ENCODE data around the gene PPY. TPM values are rescaled to one million over a fixed set of nuclear protein-coding genes. Genes with fewer than 3 reads are reported as not detected.

PPY gene, protein sequence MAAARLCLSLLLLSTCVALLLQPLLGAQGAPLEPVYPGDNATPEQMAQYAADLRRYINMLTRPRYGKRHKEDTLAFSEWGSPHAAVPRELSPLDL
- total RNA-seq (2021; fragmentation: NEBNext Ultra II Directional; extraction: Animal tissue kit (Norgen Biotek cat#: 25700)) = not detected
- long read RNA-seq = 0 reads

DNA sequence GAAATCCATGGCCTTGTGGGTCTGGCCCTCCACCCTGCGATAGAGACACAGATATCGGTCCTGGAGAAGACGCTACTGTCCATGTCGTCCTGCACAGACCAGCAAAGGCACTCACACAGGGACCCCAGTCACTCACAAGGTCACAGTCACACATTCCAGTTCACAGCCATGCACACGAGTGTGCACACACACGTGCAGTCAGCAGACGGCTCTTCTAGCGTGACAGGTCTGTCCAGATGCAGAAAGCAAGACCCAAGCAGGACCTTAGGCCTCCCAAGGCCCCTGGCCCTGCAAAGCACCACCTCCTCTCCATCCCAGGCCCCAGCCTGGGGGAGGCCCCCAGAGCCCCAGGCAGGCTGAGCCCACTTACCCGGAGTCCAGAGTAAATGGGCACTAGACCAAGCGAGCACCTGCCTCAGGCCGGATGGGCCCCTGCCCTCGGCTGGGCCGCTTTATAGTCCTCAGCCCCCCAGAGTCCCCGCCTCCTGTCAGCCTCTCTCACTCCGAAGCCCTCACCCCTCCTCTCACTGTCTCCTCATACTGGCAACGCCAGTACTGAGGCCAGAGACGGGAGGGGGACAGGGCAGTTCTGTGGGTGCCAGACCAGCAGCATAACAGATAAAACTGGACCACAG is at the start of gene PPY:
PPY (minus strand) TSS at position 426 of the 635 bp plus-strand sequence. CDS start 822 bp downstream, outside the sequence.
- no peaks in the 10 kb centered on the region for H3K9me3 Mint-ChIP-seq
- no peak for DNase-seq
- H3K27me3 Mint-ChIP-seq (ENCODE audit: insufficient read depth) = peaks cover 14% of the 10 kb centered on the region
- no peak within 1 kb of the TSS for H3K4me3 Mint-ChIP-seq
- no peak within 1 kb of the TSS for H3K27ac Mint-ChIP-seq
- H3K36me3 Mint-ChIP-seq (ENCODE audit: low read depth) = no peaks in the 10 kb centered on the region
- peaks cover 29% of the 10 kb centered on the region for H3K4me1 Mint-ChIP-seq (ENCODE audit: low read depth)
- TF ChIP-seq, protein P1, sequence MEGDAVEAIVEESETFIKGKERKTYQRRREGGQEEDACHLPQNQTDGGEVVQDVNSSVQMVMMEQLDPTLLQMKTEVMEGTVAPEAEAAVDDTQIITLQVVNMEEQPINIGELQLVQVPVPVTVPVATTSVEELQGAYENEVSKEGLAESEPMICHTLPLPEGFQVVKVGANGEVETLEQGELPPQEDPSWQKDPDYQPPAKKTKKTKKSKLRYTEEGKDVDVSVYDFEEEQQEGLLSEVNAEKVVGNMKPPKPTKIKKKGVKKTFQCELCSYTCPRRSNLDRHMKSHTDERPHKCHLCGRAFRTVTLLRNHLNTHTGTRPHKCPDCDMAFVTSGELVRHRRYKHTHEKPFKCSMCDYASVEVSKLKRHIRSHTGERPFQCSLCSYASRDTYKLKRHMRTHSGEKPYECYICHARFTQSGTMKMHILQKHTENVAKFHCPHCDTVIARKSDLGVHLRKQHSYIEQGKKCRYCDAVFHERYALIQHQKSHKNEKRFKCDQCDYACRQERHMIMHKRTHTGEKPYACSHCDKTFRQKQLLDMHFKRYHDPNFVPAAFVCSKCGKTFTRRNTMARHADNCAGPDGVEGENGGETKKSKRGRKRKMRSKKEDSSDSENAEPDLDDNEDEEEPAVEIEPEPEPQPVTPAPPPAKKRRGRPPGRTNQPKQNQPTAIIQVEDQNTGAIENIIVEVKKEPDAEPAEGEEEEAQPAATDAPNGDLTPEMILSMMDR (IDR thresholded peaks at IDR 0.05) = no peak

DNA sequence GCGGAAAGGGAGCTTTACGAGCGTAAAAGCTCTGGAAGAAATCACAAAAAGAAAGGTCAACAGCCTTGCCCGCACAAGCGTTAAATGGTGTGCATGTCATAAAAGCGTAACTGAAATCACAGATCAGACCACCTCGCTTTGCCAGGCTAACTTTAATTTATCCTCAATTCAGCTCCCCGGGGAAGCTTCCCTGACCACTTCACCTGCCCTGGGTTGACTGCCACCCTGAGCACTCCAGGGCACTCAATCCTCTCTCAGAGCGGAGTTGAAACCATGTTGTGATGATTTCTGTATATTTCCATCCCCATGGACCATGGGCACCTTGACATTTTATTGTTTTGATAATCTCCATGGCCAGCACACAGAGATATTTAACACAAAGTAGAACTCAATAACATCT is 46.0 kb upstream of the PPY start:
- H3K36me3 Mint-ChIP-seq (ENCODE audit: low read depth) = no peaks in the 10 kb centered on the region
- no peak overlapping the region for H3K4me3 Mint-ChIP-seq
- no peak for DNase-seq
- peaks cover 42% of the 10 kb centered on the region for H3K27me3 Mint-ChIP-seq (ENCODE audit: insufficient read depth)
- no peak overlapping the region for H3K27ac Mint-ChIP-seq
- TF ChIP-seq, protein P1 (IDR thresholded peaks at IDR 0.05) = no peak
- no peaks in the 10 kb centered on the region for H3K4me1 Mint-ChIP-seq (ENCODE audit: low read depth)
- no peaks in the 10 kb centered on the region for H3K9me3 Mint-ChIP-seq

DNA sequence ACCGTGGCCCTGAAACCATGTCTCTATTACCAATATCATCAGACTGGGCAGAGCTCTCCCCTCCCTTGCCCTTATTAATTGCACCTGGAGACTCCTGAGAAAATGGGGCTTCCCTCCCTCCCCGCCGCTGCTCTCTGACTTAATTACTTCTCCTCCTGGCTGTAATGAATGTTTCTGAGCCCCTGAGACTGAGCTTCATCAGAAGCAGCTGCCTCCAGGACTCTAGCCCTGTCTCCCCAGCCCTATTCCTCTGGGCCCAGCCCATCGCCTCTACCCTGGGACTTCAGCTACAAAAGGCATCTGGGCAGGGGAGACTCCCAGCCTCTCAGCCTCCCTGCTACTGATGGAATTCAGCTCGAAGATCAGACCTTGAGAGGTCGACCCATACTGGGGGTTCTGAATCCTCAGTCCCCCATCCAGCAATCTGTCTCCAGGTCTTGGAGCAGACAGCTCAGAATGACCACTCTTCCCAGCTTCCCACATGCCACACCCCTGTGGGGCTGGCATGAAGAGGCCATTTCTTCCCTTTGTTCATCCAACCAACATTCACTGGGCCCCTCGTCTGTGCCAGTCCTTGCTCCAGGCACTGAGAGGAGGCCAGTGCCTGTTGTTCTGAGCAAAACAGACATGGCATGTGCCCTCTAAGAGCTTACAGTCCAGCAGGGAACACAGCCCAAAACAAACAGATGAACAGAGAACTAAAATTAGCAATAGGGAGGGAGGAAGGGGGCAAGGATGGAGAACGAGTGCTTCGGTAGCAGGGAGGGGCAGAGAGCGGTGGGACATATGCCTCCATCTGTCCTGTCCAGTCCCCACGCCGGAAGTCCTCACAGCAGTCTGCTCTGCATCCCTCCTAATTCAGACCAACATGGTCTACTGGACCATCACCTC is 45.1 kb upstream of the PPY start:
- H3K4me1 Mint-ChIP-seq (ENCODE audit: low read depth) = no peaks in the 10 kb centered on the region
- H3K36me3 Mint-ChIP-seq (ENCODE audit: low read depth) = no peaks in the 10 kb centered on the region
- H3K9me3 Mint-ChIP-seq = no peaks in the 10 kb centered on the region
- H3K27me3 Mint-ChIP-seq (ENCODE audit: insufficient read depth) = peaks cover 47% of the 10 kb centered on the region
- DNase-seq = no peak
- no peak overlapping the region for H3K4me3 Mint-ChIP-seq
- H3K27ac Mint-ChIP-seq = no peak overlapping the region
- TF ChIP-seq, protein P1 (IDR thresholded peaks at IDR 0.05) = no peak

DNA sequence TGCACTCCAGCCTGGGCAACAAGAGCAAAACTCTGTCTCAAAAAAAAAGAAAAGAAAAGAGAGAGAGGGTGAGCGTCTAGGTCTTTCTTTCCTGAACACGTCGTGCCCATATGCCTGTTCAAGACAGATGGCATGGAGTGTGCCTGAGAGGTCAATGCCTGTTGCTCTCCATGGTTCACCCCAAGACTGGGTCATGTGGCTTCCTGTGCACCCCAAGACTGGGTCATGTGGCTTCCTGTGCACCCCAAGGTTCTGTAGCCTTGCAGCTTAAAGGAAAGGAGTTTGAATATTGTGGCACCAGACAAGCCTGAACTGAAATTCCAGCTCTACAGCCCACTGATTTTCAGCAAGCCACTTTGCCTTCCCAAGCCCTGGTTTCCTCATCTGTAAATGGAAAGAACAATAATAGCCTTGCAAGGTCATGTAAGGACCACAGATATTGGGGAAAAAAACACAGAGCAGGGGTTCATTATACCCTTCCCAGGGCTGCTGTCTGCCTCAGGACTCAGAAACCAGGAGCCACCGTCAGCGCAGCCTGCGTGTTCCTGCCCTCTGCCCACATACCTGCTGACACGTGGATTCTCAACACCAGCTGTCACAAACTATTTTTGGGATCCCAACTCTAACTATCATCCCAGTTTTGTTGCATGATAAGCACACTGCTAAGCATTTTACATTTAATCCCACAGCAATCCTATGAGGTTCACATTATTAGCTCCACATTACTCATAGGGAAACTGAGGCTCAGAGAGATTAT is 44.1 kb upstream of the PPY start:
- TF ChIP-seq, protein P1 (IDR thresholded peaks at IDR 0.05) = no peak
- Mint-ChIP-seq H3K27me3 (ENCODE audit: insufficient read depth) (peaks cover 49% of the 10 kb centered on the region), H3K4me3 (no peak overlapping the region), H3K9me3 (no peaks in the 10 kb centered on the region), H3K27ac (no peak overlapping the region), H3K36me3 (ENCODE audit: low read depth) (no peaks in the 10 kb centered on the region), H3K4me1 (ENCODE audit: low read depth) (no peaks in the 10 kb centered on the region)
- DNase-seq = no peak

DNA sequence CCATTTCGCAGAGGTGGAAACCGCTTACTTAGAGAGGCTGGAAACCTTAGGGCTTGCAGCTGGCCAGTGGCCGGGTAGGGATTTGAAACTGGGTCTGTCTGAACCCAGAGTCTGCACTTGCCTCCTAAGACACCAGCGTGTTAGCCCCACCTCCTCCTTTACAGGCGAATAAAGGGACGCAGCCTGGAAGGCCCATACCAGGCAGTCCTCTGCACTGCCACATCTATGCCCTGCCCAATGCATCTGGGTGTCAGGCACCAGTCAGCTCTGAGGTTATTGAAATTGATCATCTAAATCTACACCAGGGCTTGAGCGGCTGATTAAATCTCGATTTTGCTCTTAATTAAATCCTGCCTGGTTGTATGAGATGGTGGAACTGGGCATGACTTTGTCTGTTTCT is 42.2 kb upstream of the PPY start:
- Mint-ChIP-seq H3K9me3 (no peaks in the 10 kb centered on the region), H3K36me3 (ENCODE audit: low read depth) (no peaks in the 10 kb centered on the region), H3K27me3 (ENCODE audit: insufficient read depth) (peaks cover 63% of the 10 kb centered on the region), H3K27ac (no peak overlapping the region), H3K4me1 (ENCODE audit: low read depth) (no peaks in the 10 kb centered on the region), H3K4me3 (no peak overlapping the region; the same call in 1 of the 2 replicates)
- DNase-seq = no peak
- TF ChIP-seq, protein P1 (IDR thresholded peaks at IDR 0.05) = no peak

Measured in HFFc6 (cell line).